GM19025 (cell line): ENCODE results near the gene WDR83.
A peak's percentile ranks its signal among the peaks of the same experiment; 100 is the strongest.
"Not testable (repeated sequence)": the region's sequence is repeated elsewhere in the genome, so short reads cannot be mapped to it uniquely, and the experiment has no call there.

Experiments used
- ATAC-seq: cut with Tn5 transposase; IDR thresholded peaks from one replicate; pipeline ENCODE4 v1.9.1; 2021; ENCODE audit warnings: mild to moderate bottlenecking, low read depth, moderate library complexity; ENCODE audit not compliant: unreplicated experiment

WDR83 gene

GRCh38 chr19:12681074-12681987, 14.7 kb downstream of the WDR83 start, which contains the start of gene DHPS:
DHPS (minus strand) TSS chr19:12681880; CDS start chr19:12681766, 114 bp downstream.
- ATAC-seq = peak; percentile 57

- no peak for ATAC-seq
Measured at GRCh38 chr19:12685831-12686230, 19.2 kb downstream of the WDR83 start.

- ATAC-seq = no peak
Measured at GRCh38 chr19:12687496-12688196, 21.0 kb downstream of the WDR83 start, which contains the start of gene GNG14. GNG14 (plus strand) TSS chr19:12687998; CDS start chr19:12688049, 51 bp downstream.

- ATAC-seq = no peak
Measured at GRCh38 chr19:12689012-12689411, 22.4 kb downstream of the WDR83 start.

GRCh38 chr19:12689581-12690216, 23.1 kb downstream of the WDR83 start:
- no peak for ATAC-seq

GRCh38 chr19:12692960-12693359, 26.4 kb downstream of the WDR83 start:
- ATAC-seq = no peak

- ATAC-seq = no peak
Measured at GRCh38 chr19:12694641-12695040, 28.0 kb downstream of the WDR83 start.

- ATAC-seq = no peak
Measured at GRCh38 chr19:12695096-12695495, 28.5 kb downstream of the WDR83 start.

- no peak for ATAC-seq
Measured at GRCh38 chr19:12695514-12695913, 28.9 kb downstream of the WDR83 start.

- peak; percentile 23 for ATAC-seq
Measured at GRCh38 chr19:12695997-12696365, 29.4 kb downstream of the WDR83 start.

GRCh38 chr19:12696366-12697335, 30.0 kb downstream of the WDR83 start, which contains the start of gene FBXW9:
FBXW9 (minus strand) TSS chr19:12696631; CDS start chr19:12696581, 50 bp downstream.
- ATAC-seq = peak; percentile 54

GRCh38 chr19:12697425-12697824, 30.8 kb downstream of the WDR83 start:
- not testable (repeated sequence) for ATAC-seq

- ATAC-seq = no peak
Measured at GRCh38 chr19:12698138-12698537, 31.5 kb downstream of the WDR83 start.

- no peak for ATAC-seq
Measured at GRCh38 chr19:12701596-12702282, 35.1 kb downstream of the WDR83 start.

- ATAC-seq = no peak
Measured at GRCh38 chr19:12703046-12703445, 36.4 kb downstream of the WDR83 start.

- ATAC-seq = no peak
Measured at GRCh38 chr19:12705169-12705568, 38.6 kb downstream of the WDR83 start.

- no peak for ATAC-seq
Measured at GRCh38 chr19:12705654-12706331, 39.2 kb downstream of the WDR83 start.

GRCh38 chr19:12706332-12706718, 39.7 kb downstream of the WDR83 start:
- ATAC-seq = no peak

GRCh38 chr19:12708641-12709040, 42.0 kb downstream of the WDR83 start:
- no peak for ATAC-seq
